Measurements from ENCODE around the gene SLC27A6. TPM values are rescaled to one million over a fixed set of nuclear protein-coding genes. Genes with fewer than 3 reads are reported as not detected.

SLC27A6 gene
- total RNA-seq, 1 experiment from 2014 or later = not detected

- DNase-seq (ENCODE audit: extremely low read depth, low read depth) = no peak
Observed at GRCh38 chr5:129057329-129057728, 92.0 kb downstream of the SLC27A6 start.

DNA sequence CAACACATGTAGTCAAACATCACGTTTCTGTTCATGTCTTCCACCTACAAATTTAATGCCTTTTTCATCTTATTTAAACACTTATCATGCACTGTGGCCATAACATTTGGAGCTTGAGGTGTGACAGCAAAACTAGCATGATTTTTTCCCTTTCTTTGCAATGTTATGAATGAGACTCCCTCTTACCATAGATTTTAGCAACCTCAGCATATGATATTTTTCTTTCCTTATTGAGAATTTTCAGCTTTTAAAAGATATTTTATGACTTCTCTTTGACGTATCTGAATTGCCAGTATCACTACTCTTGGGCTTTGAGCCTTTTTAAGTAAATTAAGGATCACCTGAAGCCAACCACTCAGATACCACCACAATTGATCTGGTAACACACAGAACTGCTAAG lies 96.6 kb downstream of the SLC27A6 start:
- DNase-seq (ENCODE audit: extremely low read depth, low read depth) = no peak

DNA sequence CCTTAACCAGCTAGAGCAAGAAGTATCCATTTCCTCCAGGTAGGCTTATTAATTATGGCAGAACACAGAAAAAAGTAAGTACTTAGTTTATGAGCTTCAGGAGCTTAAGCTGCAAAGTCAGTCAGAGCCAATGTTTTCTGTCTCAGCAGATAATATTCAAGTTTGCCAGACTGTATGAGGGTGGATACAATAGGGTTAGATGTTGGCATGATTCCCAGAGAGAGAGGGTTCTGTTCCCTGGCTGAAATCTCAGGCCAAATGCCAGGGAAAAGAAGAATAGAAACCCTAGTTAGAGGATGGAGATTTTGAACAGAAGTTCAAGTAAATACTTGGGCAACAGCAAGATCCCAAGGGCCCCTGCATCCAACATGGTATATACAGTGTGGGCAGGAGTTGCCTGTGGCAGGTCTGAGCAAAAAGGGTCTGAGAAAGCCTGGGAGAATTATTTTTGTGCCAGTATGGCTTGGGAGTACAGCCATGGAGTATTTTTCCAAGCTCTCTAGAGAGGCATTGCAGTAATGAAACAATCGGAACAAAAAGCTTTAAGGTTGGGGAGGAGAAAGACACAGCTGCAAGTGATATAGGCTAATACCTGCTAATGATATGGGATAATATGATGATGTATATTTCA lies 98.3 kb downstream of the SLC27A6 start:
- DNase-seq (ENCODE audit: extremely low read depth, low read depth) = no peak

DNA sequence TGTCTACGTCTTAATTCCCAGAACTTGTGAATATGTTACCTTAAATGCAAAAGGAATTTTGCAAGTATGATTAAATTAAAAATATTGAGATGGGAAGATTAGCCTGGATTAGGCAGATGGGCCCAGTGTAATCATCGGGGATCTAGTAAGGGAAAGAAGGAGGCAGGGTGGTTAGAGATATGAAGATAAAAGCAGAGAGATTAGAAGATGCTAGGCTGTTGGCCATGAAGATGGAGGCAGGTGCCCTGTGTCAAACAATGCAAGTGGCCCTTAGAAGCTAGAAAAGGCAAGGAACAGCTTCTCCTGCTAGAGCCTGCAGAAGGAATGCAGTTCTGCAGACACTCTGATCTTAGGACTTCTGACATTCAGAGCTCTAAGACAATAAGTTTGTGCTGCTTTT lies 100.4 kb downstream of the SLC27A6 start:
- no peak for DNase-seq (ENCODE audit: extremely low read depth, low read depth)

DNA sequence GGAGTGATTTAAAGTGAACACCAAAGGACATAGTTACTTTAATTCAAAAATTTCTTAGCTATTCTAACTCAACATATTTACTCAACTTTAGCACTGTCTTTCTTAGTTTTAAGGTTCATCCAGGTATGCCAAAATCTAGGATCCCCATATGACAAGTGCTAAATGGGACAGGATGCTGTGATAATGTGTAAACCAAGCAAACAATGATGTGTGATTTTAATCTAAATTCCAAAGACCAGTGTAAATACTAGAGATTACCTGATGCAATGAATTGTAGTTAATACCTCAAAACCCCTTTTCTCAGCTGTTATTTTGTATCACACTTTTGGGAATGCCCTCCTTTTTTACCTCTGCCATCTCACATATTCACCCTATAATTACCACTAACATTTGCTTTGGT lies 102.5 kb downstream of the SLC27A6 start:
- no peak for DNase-seq (ENCODE audit: extremely low read depth, low read depth)

- DNase-seq (ENCODE audit: extremely low read depth, low read depth) = no peak
Observed at GRCh38 chr5:129069292-129069691, 104.0 kb downstream of the SLC27A6 start.

- DNase-seq (ENCODE audit: extremely low read depth, low read depth) = no peak
Observed at GRCh38 chr5:129073111-129073510, 107.8 kb downstream of the SLC27A6 start.

DNA sequence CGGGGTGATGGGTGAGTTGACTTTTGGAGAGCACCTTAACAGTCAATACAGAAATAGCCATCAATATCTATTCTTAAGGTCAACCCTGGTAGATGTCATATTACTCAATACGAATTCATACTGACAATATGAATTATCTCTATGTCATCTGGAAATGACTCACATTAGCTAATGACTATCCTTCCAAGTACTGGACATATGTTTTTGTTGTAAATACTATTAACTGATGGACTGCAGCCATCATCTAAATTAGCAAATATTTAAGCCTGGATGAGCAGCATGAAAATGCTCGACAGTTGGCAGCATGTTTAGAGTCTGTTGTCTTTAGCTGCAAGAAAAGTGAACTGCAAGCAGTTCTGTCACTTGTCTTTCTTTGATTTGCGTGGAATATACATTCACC lies 109.6 kb downstream of the SLC27A6 start:
- no peak for DNase-seq (ENCODE audit: extremely low read depth, low read depth)

GRCh38 chr5:129077433-129078075 lies 112.3 kb downstream of the SLC27A6 start:
- DNase-seq (ENCODE audit: extremely low read depth, low read depth) = no peak

DNA sequence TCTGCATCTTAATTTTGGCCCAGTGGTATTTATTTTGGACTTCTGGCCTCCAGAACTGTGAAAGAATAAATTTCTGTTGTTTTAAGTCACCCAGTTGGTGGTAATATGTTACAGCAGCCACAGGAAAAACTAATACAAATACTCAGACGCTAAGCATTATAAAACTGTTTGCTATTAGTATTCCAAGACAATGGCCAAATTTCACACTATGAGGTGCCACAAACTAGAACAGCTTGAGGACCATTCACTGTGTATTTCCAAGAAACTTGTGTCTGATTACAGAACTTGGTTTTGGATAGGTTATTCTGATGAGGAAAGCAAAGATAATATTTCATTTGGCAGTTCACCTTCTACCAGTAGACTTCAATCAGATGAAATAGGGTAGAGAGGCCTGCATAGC lies 113.0 kb downstream of the SLC27A6 start:
- no peak for DNase-seq (ENCODE audit: extremely low read depth, low read depth)

DNA sequence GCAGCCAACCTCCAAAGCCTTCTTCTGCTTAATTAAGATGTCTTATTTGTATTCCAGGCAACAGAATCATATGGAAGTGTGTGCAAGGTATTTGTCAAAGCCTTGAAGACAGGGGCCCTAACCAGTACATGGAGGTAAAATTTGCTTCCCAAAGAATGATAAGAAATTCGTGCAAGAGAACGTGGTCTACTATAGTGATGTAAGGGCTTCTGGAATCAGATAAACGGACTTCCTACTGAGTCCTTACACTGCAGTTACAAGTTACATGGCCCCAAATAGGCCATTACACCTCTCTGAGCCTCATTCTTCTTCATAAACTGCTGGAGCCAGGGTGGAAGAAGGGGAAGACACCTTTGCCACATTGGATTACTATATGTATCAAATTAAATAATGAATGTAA lies 113.4 kb downstream of the SLC27A6 start:
- DNase-seq (ENCODE audit: extremely low read depth, low read depth) = no peak

DNA sequence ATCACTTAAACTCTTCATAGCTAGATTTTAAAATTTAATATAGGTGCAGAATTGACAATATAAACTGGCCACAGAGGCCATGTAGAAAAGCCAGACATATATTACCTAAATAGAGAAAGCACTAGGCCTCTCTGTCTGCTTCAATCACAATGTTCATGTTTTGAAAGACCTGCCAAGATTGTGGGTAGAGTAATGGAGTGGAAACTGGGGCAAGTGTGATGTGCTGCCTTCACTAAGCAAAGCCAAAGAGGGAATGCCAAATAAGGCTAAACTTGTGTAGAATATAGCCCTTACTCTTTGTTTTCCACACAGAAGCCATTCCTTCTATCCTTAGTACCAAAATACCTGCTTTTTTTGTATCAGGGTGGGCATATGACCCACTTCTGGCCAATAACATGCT lies 114.2 kb downstream of the SLC27A6 start:
- no peak for DNase-seq (ENCODE audit: extremely low read depth, low read depth)

- DNase-seq (ENCODE audit: extremely low read depth, low read depth) = no peak
Observed at GRCh38 chr5:129080766-129081165, 115.5 kb downstream of the SLC27A6 start.

DNA sequence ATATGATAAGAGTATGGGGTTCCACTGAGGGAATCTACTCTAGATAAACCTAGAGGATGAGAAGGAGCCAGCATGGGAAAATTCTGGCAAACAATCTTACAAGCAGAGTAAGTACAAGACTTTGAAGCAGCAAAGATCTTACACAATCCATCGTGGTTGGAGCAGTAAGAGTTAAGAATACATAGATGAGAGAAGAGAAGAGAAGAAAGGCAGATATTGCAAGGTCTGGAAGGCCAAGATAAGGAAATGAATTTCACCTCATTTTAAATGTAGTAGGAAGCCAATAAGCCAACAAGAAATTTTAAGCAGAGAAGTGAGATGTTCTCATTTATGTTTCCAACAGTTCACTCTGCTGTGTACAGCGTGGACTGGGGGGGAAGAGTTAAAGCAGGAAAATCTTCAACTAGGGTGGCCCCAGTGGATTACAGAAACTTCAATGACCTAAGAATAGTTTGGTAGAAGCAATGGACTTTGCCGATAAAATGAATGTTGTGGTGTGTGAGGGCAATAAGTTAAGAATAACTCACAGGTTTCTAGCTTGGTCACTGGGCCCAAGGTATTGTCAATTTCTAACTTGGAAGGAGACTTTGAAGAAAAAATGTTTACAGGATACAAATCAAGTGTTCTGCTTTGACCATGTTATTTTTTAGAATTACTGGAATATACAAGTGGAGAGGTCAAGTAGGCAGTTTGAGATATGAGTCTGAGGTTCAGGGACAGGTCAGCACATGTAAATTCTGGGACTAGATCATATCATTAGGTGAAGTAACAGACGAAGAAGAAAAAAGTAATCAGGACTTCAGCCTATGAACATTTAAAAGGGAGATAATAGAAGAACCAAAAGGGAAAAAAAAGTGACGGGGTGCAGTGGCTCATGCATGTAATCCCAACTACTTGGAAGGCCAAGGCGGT lies 117.2 kb downstream of the SLC27A6 start:
- no peak for DNase-seq (ENCODE audit: extremely low read depth, low read depth)

Other genes with a start within 250 kb of the SLC27A6 start
- gene ISOC1, start 129.3 kb downstream of the SLC27A6 start, total RNA-seq (2014; rRNA removed; shearing (Covaris generic)) = 29.8 and 30.9 TPM in 2 replicates